Astrocyte (in vitro differentiated cells and primary cell): ENCODE results near the gene F10. TPM values are rescaled to one million over a fixed set of nuclear protein-coding genes. Genes with fewer than 3 reads are reported as not detected.

Source experiments
- DNase-seq: peaks from one replicate; pipeline ENCODE4 v3.0.0-alpha.2; 2010; ENCODE audit warnings: low read depth
- FAIRE-seq: peaks from 2 replicates; lab custom pipeline; 2011; peaks lifted over from hg19 to GRCh38; lab: Jason Lieb, UNC
- H2AFZ ChIP-seq: 2 replicates; pipeline ENCODE4 v1.6.0; 2012; ENCODE audit warnings: low read depth, low read length, inconsistent platforms
- H3K27ac ChIP-seq: 2 replicates; pipeline ENCODE4 v1.5.1; 2011; ENCODE audit warnings: low read depth, low read length, inconsistent platforms
- H3K27me3 ChIP-seq: 2 replicates; pipeline ENCODE4 v1.6.0; 2011; ENCODE audit warnings: low read length, inconsistent platforms; ENCODE audit not compliant: insufficient read depth
- H3K36me3 ChIP-seq: 2 replicates; pipeline ENCODE4 v1.5.1; 2011; ENCODE audit warnings: low read length, inconsistent platforms; ENCODE audit not compliant: insufficient read depth
- H3K4me1 ChIP-seq: 2 replicates; pipeline ENCODE4 v1.5.1; 2011; ENCODE audit warnings: low read length, inconsistent platforms; ENCODE audit not compliant: insufficient read depth
- H3K4me2 ChIP-seq: 2 replicates; pipeline ENCODE4 v1.6.0; 2012; ENCODE audit warnings: low read length, inconsistent platforms
- H3K4me3 ChIP-seq: 2 replicates; pipeline ENCODE4 v1.5.1; 2011; ENCODE audit warnings: low read depth, mild to moderate bottlenecking, low read length, inconsistent platforms; ENCODE audit not compliant: insufficient read depth
- H3K79me2 ChIP-seq: 2 replicates; pipeline ENCODE4 v1.6.0; 2012; ENCODE audit warnings: mild to moderate bottlenecking, low read length, inconsistent platforms; ENCODE audit not compliant: insufficient read depth
- H3K9ac ChIP-seq: 2 replicates; pipeline ENCODE4 v1.6.0; 2012; ENCODE audit warnings: mild to moderate bottlenecking, low read length, inconsistent platforms
- H3K9me3 ChIP-seq: 2 replicates; pipeline ENCODE4 v1.5.1; 2012; ENCODE audit warnings: low read depth, mild to moderate bottlenecking, low read length, inconsistent platforms; ENCODE audit not compliant: insufficient read depth
- H4K20me1 ChIP-seq: 2 replicates; pipeline ENCODE4 v1.6.0; 2012; ENCODE audit warnings: low read length, inconsistent platforms; ENCODE audit not compliant: insufficient read depth
- H3K27ac Mint-ChIP-seq: one replicate; pipeline ENCODE4 v1.8.0; 2021; ENCODE audit warnings: mild to moderate bottlenecking, mixed read lengths; ENCODE audit not compliant: unreplicated experiment
- H3K27me3 Mint-ChIP-seq: one replicate; pipeline ENCODE4 v1.8.0; 2021; ENCODE audit warnings: low read depth, mixed read lengths; ENCODE audit not compliant: unreplicated experiment
- H3K36me3 Mint-ChIP-seq: one replicate; pipeline ENCODE4 v1.8.0; 2021; ENCODE audit warnings: low read depth, mixed read lengths; ENCODE audit not compliant: unreplicated experiment
- H3K4me1 Mint-ChIP-seq: one replicate; pipeline ENCODE4 v1.8.0; 2021; ENCODE audit warnings: low read depth, mixed read lengths; ENCODE audit not compliant: unreplicated experiment
- H3K4me3 Mint-ChIP-seq: one replicate; pipeline ENCODE4 v1.8.0; 2021; ENCODE audit warnings: mild to moderate bottlenecking, moderate library complexity, mixed read lengths; ENCODE audit not compliant: unreplicated experiment
- H3K9me3 Mint-ChIP-seq: one replicate; pipeline ENCODE4 v1.8.0; 2021; ENCODE audit warnings: mild to moderate bottlenecking, mixed read lengths; ENCODE audit not compliant: unreplicated experiment
- EZH2 ChIP-seq: IDR thresholded peaks from 2 replicates; pipeline ENCODE4 v1.6.1; 2012; ENCODE audit warnings: mild to moderate bottlenecking, low read length, inconsistent platforms; ENCODE audit not compliant: insufficient read depth
- total RNA-seq: library from RNA; stranded (reverse); gene quantifications from 2 replicates; pipeline ENCODE4 v1.2.1, GENCODE V29; 2021
- TF ChIP-seq, protein P1 (sequence below): IDR thresholded peaks from 2 replicates; pipeline ENCODE4 v1.5.1; 2011; ENCODE audit warnings: low read depth, mild to moderate bottlenecking, inconsistent platforms, low read length, moderate library complexity; ENCODE audit not compliant: insufficient read depth

Gene F10
- total RNA-seq, 1 donor from 2014 or later: 0.45 TPM

DNA sequence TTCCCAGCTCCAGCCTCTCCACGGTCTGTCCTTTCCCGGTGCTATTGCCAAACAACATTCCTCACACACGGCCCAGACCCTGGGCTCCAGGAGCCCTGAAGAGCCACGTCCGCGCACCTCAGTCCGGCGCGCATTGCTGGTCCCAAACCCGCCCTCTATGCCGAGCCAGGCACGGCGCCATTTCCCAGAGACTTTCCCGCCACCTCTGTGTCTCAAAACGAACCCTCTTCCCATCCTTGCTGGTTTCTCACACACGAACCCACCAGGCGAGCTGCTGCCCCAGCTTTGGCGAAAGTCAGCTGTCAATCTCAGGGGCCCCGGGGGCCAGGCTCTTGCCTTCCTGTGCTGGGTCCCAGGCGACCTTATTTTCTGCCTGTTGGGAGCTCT is 45.0 kb upstream of the F10 start:
- Mint-ChIP-seq H3K36me3 (no peaks in the 10 kb centered on the region), H3K4me3 (no peak overlapping the region)

DNA sequence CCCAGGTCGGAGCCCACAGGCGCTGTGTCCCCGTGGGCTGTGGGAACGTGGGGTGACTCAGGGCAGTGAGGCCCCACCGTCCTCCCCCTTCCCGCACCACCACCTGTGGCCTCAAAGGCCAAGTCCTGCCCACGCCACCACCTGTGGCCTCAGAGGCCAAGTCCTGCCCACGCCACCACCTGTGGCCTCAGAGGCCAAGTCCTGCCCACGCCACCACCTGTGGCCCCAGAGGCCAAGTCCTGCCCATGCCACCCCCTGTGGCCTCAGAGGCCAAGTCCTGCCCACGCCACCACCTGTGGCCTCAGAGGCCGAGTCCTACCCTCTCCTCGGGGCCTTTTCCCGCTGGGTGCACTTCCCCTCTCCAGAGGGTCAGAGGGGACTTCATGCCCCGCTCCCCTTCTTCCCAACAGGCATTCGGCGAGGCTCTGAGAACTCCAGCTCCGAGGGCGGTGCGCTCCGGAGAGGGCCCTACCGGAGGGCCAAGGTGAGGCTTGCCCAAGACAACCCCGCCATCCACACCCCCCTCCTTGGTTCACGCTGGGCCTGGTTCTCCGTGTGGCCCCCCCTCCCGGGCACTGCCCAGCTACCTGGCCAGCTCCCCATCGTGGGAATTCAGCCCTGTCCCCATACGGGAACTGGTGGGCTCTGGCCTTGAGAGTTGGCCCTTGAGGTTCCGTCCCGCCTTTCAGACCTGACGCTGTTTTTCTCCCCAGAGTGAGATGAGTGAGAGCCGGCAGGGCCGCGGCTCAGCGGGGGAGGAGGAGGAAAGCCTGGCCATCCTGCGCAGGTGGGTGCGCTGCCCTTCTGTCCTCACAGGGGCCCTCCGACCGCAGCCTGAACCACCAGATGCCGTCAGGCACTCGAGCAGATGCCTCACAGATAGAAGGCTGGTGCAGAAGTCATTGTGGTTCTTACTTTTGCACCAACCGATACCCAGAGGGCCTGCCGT is 44.4 kb upstream of the F10 start:
- H3K27ac Mint-ChIP-seq: no peak overlapping the region
- no peaks in the 10 kb centered on the region for H3K9me3 Mint-ChIP-seq

More for the DNA sequence above, 45.0 kb upstream of the F10 start:
- H3K27me3 ChIP-seq: no peaks in the 10 kb centered on the region
- H2AFZ ChIP-seq: no peak overlapping the region
- no peak overlapping the region for H3K9ac ChIP-seq
- Mint-ChIP-seq H3K27me3 (peaks cover 12% of the 10 kb centered on the region), H3K27ac (no peak overlapping the region), H3K9me3 (no peaks in the 10 kb centered on the region), H3K4me1 (no peaks in the 10 kb centered on the region)
- H4K20me1 ChIP-seq: no peaks in the 10 kb centered on the region
- no peaks in the 10 kb centered on the region for H3K36me3 ChIP-seq
- DNase-seq (no peak), FAIRE-seq (no peak)
- H3K27ac ChIP-seq: no peak overlapping the region
- no peaks in the 10 kb centered on the region for H3K4me1 ChIP-seq
- TF ChIP-seq, protein P1, sequence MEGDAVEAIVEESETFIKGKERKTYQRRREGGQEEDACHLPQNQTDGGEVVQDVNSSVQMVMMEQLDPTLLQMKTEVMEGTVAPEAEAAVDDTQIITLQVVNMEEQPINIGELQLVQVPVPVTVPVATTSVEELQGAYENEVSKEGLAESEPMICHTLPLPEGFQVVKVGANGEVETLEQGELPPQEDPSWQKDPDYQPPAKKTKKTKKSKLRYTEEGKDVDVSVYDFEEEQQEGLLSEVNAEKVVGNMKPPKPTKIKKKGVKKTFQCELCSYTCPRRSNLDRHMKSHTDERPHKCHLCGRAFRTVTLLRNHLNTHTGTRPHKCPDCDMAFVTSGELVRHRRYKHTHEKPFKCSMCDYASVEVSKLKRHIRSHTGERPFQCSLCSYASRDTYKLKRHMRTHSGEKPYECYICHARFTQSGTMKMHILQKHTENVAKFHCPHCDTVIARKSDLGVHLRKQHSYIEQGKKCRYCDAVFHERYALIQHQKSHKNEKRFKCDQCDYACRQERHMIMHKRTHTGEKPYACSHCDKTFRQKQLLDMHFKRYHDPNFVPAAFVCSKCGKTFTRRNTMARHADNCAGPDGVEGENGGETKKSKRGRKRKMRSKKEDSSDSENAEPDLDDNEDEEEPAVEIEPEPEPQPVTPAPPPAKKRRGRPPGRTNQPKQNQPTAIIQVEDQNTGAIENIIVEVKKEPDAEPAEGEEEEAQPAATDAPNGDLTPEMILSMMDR: no peak
- no peak for TF ChIP-seq EZH2
- H3K4me3 ChIP-seq: no peak overlapping the region
- H3K4me2 ChIP-seq: no peak overlapping the region
- H3K9me3 ChIP-seq: no peaks in the 10 kb centered on the region
- H3K79me2 ChIP-seq: no peaks in the 10 kb centered on the region

More for the DNA sequence above, 44.4 kb upstream of the F10 start:
- Histone ChIP-seq H3K36me3 (no peaks in the 10 kb centered on the region), H4K20me1 (no peaks in the 10 kb centered on the region), H3K27ac (no peak overlapping the region), H3K4me1 (no peaks in the 10 kb centered on the region), H2AFZ (no peak overlapping the region), H3K4me3 (no peak overlapping the region), H3K79me2 (no peaks in the 10 kb centered on the region), H3K27me3 (no peaks in the 10 kb centered on the region), H3K9ac (no peak overlapping the region), H3K4me2 (no peak overlapping the region), H3K9me3 (no peaks in the 10 kb centered on the region)
- Mint-ChIP-seq H3K4me3 (no peak overlapping the region), H3K27me3 (peaks cover 12% of the 10 kb centered on the region), H3K36me3 (no peaks in the 10 kb centered on the region), H3K4me1 (no peaks in the 10 kb centered on the region)
- TF ChIP-seq, protein P1: no peak
- TF ChIP-seq EZH2: no peak
- no peak for FAIRE-seq
- no peak for DNase-seq
